ENCODE measurements around the gene GOLGA5. TPM values are rescaled to one million over a fixed set of nuclear protein-coding genes. Genes with fewer than 3 reads are reported as not detected.

Gene GOLGA5
- total RNA-seq, 3 donors from 2014 or later (not counting 1 experiment from before 2014, with no cell fraction given): 11.5 to 21.0 (median 17.1) TPM

- Histone ChIP-seq H3K36me3 (ENCODE audit: control insufficient read depth, insufficient read depth, low read length) (no peaks in the 10 kb centered on the region), H3K9me3 (ENCODE audit: control insufficient read depth, insufficient read depth, low read length) (no peaks in the 10 kb centered on the region), H3K27ac (ENCODE audit: low read length) (no peak overlapping the region), H3K4me3 (ENCODE audit: low read length) (no peak overlapping the region), H3K4me1 (ENCODE audit: control insufficient read depth, insufficient read depth, low read length) (no peaks in the 10 kb centered on the region), H3K27me3 (ENCODE audit: control insufficient read depth, insufficient read depth, low read length) (no peaks in the 10 kb centered on the region)
- H3K27ac Mint-ChIP-seq: no peak overlapping the region
- H3K36me3 Mint-ChIP-seq: no peaks in the 10 kb centered on the region
- no peak for TF ChIP-seq CTCF (IDR thresholded peaks at IDR 0.05)
- H3K9me3 Mint-ChIP-seq: no peaks in the 10 kb centered on the region
- peaks cover 8 to 21% of the 10 kb centered on the region in 2 donors for H3K27me3 Mint-ChIP-seq (ENCODE audit: low read depth in 2 of 2)
- 91% methylated on average over 3 of the region's 3 CpGs for WGBS (ENCODE audit: insufficient coverage)
- no peak overlapping the region for H3K4me3 Mint-ChIP-seq
- no peaks in the 10 kb centered on the region for H3K4me1 Mint-ChIP-seq
- intact Hi-C loops (cut with micrococcal nuclease): no loop called here
- ATAC-seq (no peak), DNase-seq (no peak)
These were observed 72.2 kb downstream of the GOLGA5 start for GRCh38 chr14:92866181-92866752.

GRCh38 chr14:92866901-92867865 is 73.1 kb downstream of the GOLGA5 start:
- Histone ChIP-seq H3K4me3 (ENCODE audit: low read length) (no peak overlapping the region), H3K36me3 (ENCODE audit: control insufficient read depth, insufficient read depth, low read length) (no peaks in the 10 kb centered on the region), H3K27me3 (ENCODE audit: control insufficient read depth, insufficient read depth, low read length) (no peaks in the 10 kb centered on the region), H3K9me3 (ENCODE audit: control insufficient read depth, insufficient read depth, low read length) (no peaks in the 10 kb centered on the region), H3K4me1 (ENCODE audit: control insufficient read depth, insufficient read depth, low read length) (no peaks in the 10 kb centered on the region), H3K27ac (ENCODE audit: low read length) (no peak overlapping the region)
- 86% methylated on average over 13 of the region's 14 CpGs for WGBS (ENCODE audit: insufficient coverage)
- Mint-ChIP-seq H3K4me3 (no peak overlapping the region), H3K4me1 (no peaks in the 10 kb centered on the region), H3K9me3 (no peaks in the 10 kb centered on the region), H3K36me3 (no peaks in the 10 kb centered on the region), H3K27me3 (ENCODE audit: low read depth in 2 of 2) (peaks cover 8 to 20% of the 10 kb centered on the region in 2 donors), H3K27ac (no peak overlapping the region)
- no peak for DNase-seq
- intact Hi-C loops (cut with micrococcal nuclease): no loop called here
- ATAC-seq: no peak
- no peak for TF ChIP-seq CTCF (IDR thresholded peaks at IDR 0.05)

GRCh38 chr14:92874962-92875661 is 81.0 kb downstream of the GOLGA5 start:
- no peaks in the 10 kb centered on the region for H3K36me3 Mint-ChIP-seq
- no peak overlapping the region for H3K27ac ChIP-seq (ENCODE audit: low read length)
- no peaks in the 10 kb centered on the region for H3K9me3 Mint-ChIP-seq
- H3K27ac Mint-ChIP-seq: no peak overlapping the region
- H3K4me3 Mint-ChIP-seq: no peak overlapping the region
- peaks cover 7 to 45% of the 10 kb centered on the region in 2 donors for H3K27me3 Mint-ChIP-seq (ENCODE audit: low read depth in 2 of 2)
- intact Hi-C loops (cut with micrococcal nuclease): no loop called here
- 75% methylated on average over 12 of the region's 13 CpGs for WGBS (ENCODE audit: insufficient coverage)
- no peaks in the 10 kb centered on the region for H3K4me1 Mint-ChIP-seq
- peaks cover 3% of the 10 kb centered on the region for H3K27me3 ChIP-seq (ENCODE audit: control insufficient read depth, insufficient read depth, low read length)
- no peak for DNase-seq
- no peak for TF ChIP-seq CTCF (IDR thresholded peaks at IDR 0.05)
- no peaks in the 10 kb centered on the region for H3K36me3 ChIP-seq (ENCODE audit: control insufficient read depth, insufficient read depth, low read length)
- no peaks in the 10 kb centered on the region for H3K9me3 ChIP-seq (ENCODE audit: control insufficient read depth, insufficient read depth, low read length)
- peak in 1 of 3 donors; percentile 16 for ATAC-seq
- H3K4me3 ChIP-seq (ENCODE audit: low read length): no peak overlapping the region
- H3K4me1 ChIP-seq (ENCODE audit: control insufficient read depth, insufficient read depth, low read length): no peaks in the 10 kb centered on the region
